Mesothelial cell of epicardium (in vitro differentiated cells): ENCODE data around the gene GBX1. TPM values are rescaled to one million over a fixed set of nuclear protein-coding genes. Genes with fewer than 3 reads are reported as not detected.

Experiments used
- DNase-seq, 2 experiments: peaks; one replicate each; pipeline ENCODE4 v3.0.0; 2021; ENCODE audit warnings: low spot score in 2 of 2; ENCODE audit not compliant: unreplicated experiment in 2 of 2
- H3K27ac Mint-ChIP-seq: 2 replicates; pipeline ENCODE4 v1.8.0; 2021; ENCODE audit warnings: mixed read lengths
- H3K27me3 Mint-ChIP-seq: 2 replicates; pipeline ENCODE4 v1.8.0; 2021; ENCODE audit warnings: low read depth, mixed read lengths
- H3K36me3 Mint-ChIP-seq: 2 replicates; pipeline ENCODE4 v1.8.0; 2021; ENCODE audit warnings: mixed read lengths
- H3K4me1 Mint-ChIP-seq: 2 replicates; pipeline ENCODE4 v1.8.0; 2021; ENCODE audit warnings: mixed read lengths
- H3K4me3 Mint-ChIP-seq: 2 replicates; pipeline ENCODE4 v1.8.0; 2021; ENCODE audit warnings: mild to moderate bottlenecking, moderate library complexity, mixed read lengths
- H3K9me3 Mint-ChIP-seq: 2 replicates; pipeline ENCODE4 v1.8.0; 2021; ENCODE audit warnings: mixed read lengths
- total RNA-seq: library from RNA; stranded (reverse); gene quantifications from 3 replicates; pipeline ENCODE4 v1.2.1, GENCODE V29; 2021
- TF ChIP-seq, protein P1 (sequence below): fragments of 200-600 bp; sonication (generic); IDR thresholded peaks from one replicate; pipeline ENCODE4 v1.5.0; 2021; ENCODE audit warnings: antibody characterized with exemption; ENCODE audit not compliant: unreplicated experiment

The GBX1 gene
- total RNA-seq, 1 donor from 2014 or later: not detected

DNA sequence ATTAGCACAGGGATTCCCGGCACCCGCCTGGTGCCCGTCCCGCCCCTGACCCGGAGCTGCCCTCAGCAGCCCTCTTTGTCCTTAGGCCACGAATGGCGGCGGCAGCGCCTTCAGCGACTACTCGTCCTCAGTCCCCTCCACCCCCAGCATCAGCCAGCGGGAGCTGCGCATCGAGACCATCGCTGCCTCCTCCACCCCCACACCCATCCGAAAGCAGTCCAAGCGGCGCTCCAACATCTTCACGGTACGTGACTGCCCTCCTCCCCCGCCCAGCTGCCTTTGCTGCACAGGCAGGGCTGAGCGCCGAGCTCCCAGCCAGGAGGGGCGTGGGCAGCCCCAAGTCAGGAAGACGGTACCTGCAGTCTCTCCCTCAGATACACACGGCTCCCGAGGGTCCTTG is 47.6 kb downstream of the GBX1 start:
- Mint-ChIP-seq H3K27ac (no peak overlapping the region), H3K4me1 (peaks cover 18% of the 10 kb centered on the region), H3K27me3 (no peaks in the 10 kb centered on the region), H3K9me3 (no peaks in the 10 kb centered on the region), H3K4me3 (no peak overlapping the region), H3K36me3 (peaks cover 35% of the 10 kb centered on the region)
- DNase-seq: no peak
- TF ChIP-seq, protein P1, sequence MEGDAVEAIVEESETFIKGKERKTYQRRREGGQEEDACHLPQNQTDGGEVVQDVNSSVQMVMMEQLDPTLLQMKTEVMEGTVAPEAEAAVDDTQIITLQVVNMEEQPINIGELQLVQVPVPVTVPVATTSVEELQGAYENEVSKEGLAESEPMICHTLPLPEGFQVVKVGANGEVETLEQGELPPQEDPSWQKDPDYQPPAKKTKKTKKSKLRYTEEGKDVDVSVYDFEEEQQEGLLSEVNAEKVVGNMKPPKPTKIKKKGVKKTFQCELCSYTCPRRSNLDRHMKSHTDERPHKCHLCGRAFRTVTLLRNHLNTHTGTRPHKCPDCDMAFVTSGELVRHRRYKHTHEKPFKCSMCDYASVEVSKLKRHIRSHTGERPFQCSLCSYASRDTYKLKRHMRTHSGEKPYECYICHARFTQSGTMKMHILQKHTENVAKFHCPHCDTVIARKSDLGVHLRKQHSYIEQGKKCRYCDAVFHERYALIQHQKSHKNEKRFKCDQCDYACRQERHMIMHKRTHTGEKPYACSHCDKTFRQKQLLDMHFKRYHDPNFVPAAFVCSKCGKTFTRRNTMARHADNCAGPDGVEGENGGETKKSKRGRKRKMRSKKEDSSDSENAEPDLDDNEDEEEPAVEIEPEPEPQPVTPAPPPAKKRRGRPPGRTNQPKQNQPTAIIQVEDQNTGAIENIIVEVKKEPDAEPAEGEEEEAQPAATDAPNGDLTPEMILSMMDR: no peak

DNA sequence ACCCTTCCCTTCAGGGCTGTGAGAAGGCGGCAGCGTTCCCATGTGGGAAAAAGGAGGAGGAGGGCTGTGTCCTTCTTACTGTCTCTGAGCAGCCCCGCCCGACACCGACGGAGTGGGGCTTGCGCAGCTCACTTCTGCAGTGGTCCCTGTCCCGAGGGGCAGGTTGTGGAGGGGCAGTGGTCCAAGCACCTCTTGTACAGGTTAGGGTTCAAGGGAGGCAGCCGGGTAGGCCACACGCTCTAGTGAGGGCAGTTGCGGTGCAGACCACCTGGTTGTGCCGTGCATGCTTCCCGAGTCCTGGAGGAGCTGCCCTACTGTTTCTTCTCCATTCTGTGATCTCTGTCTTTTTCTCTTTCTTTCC is 48.5 kb downstream of the GBX1 start:
- no peak for DNase-seq
- no peak overlapping the region for H3K27ac Mint-ChIP-seq
- peaks cover 18% of the 10 kb centered on the region for H3K4me1 Mint-ChIP-seq
- TF ChIP-seq, protein P1: no peak
- H3K9me3 Mint-ChIP-seq: no peaks in the 10 kb centered on the region
- peaks cover 32% of the 10 kb centered on the region for H3K36me3 Mint-ChIP-seq
- no peaks in the 10 kb centered on the region for H3K27me3 Mint-ChIP-seq
- H3K4me3 Mint-ChIP-seq: no peak overlapping the region

DNA sequence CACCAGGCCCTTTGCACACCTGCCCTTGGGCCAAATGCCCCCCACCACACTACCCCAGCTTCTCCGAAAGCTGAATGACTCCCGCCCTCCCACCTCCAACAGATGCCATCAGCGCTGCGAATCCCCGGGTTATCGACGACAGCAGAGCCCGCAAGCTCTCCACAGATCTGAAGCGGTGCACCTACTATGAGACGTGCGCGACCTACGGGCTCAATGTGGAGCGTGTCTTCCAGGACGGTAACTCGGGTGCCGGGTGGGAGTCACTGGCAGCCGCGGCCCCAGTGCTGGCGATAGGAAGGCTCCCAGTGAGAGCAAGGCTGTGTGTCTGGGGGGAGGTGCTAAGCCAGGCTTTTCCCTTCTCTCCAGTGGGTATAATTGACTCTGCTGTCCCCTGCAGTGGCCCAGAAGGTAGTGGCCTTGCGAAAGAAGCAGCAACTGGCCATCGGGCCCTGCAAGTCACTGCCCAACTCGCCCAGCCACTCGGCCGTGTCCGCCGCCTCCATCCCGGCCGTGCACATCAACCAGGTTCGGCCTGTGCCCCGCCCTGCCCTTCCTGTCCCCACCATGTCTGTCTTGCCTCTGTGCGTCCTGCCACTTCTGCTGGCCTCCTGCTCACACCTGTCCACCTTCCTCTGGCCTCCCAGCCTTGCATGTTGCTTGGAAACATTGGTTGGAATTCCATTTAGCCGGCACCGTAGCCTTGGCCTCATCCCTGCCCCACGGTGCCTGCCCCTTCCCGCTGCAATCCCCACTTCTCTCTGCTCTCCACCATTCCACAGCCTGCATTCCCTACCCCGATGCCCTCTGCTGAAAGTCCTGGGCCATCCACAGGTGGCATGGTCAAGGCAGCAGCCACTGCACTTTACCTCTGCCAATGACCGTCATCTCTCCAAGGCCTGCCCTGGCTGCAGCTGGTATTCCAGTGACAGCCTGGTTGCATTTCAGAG is 49.1 kb downstream of the GBX1 start:
- Mint-ChIP-seq H3K4me3 (no peak overlapping the region), H3K27ac (no peak overlapping the region), H3K36me3 (peaks cover 26% of the 10 kb centered on the region), H3K9me3 (no peaks in the 10 kb centered on the region), H3K27me3 (no peaks in the 10 kb centered on the region), H3K4me1 (peaks cover 20% of the 10 kb centered on the region)
- no peak for DNase-seq
- TF ChIP-seq, protein P1: no peak

DNA sequence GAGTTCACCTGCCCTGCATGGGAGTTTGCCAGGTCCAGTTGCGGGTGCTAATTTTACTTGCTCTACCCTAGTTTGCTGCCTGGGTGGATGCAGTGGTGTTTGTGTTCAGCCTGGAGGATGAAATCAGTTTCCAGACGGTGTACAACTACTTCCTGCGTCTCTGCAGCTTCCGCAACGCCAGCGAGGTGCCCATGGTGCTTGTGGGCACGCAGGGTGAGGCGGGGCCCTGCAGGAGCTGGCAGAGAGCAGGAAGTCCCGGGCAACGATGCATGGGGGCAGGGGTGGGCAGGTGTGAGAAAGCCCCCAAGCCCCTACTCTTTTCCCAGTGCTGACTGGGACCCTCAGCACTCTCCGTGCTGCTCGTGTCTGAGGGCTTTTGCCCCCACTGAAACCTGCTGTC is 49.9 kb downstream of the GBX1 start:
- DNase-seq: no peak
- H3K4me1 Mint-ChIP-seq: peaks cover 26% of the 10 kb centered on the region
- TF ChIP-seq, protein P1: no peak
- H3K27me3 Mint-ChIP-seq: no peaks in the 10 kb centered on the region
- H3K9me3 Mint-ChIP-seq: no peaks in the 10 kb centered on the region
- no peak overlapping the region for H3K27ac Mint-ChIP-seq
- peaks cover 24% of the 10 kb centered on the region for H3K36me3 Mint-ChIP-seq
- H3K4me3 Mint-ChIP-seq: no peak overlapping the region

DNA sequence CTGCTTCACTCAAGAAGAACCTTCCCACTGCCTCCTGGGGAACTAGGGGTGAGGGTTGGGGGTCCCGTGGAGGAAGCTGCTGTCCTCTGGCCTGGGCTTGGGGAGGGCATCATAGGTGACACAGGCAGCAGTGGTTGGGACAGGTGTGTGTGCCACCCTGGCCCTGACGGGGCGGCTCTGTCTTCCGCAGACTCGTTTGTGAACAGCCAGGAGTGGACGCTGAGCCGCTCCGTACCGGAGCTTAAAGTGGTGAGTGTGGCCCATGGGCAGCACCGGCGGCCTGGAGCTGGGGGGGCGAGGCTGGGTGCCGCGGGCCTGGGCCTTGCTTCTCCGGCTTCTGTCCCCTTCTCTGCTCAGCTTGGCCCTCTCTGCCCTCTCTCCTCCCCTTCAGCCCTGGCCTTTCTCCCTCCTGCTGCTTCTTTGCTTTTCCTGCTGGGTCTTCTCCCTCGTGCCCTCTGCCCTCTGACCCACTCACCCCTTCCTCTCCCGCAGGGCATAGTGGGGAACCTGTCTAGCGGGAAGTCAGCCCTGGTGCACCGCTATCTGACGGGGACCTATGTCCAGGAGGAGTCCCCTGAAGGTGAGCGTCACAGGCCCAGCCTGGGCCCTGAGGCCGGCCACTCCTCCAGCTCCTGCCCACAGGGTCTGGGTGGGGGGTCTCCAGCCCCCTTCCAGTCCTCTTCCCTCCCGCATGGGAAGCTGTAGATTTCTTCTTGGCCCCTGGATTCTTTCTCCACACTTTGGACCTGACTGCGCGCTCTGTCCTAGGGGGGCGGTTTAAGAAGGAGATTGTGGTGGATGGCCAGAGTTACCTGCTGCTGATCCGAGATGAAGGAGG is 50.7 kb downstream of the GBX1 start:
- Mint-ChIP-seq H3K27ac (no peak overlapping the region), H3K4me3 (peak overlapping the region; percentile 78), H3K4me1 (peaks cover 26% of the 10 kb centered on the region), H3K9me3 (no peaks in the 10 kb centered on the region), H3K36me3 (peaks cover 22% of the 10 kb centered on the region), H3K27me3 (no peaks in the 10 kb centered on the region)
- no peak for DNase-seq
- TF ChIP-seq, protein P1: no peak
